Type B pancreatic cell (in vitro differentiated cells): Measurements from ENCODE around the gene KRT23. TPM values are rescaled to one million over a fixed set of nuclear protein-coding genes. Genes with fewer than 3 reads are reported as not detected.

ENCODE experiments used
- DNase-seq: peaks from one replicate; pipeline ENCODE4 v3.0.0; 2021; ENCODE audit warnings: mixed read lengths; ENCODE audit not compliant: unreplicated experiment; ENCODE audit errors: extremely low spot score
- H3K27ac Mint-ChIP-seq: 2 replicates; pipeline ENCODE4 v1.8.0; 2021; ENCODE audit warnings: mild to moderate bottlenecking, mixed read lengths
- H3K27me3 Mint-ChIP-seq: 2 replicates; pipeline ENCODE4 v1.8.0; 2021; ENCODE audit warnings: mixed read lengths
- H3K36me3 Mint-ChIP-seq: 2 replicates; pipeline ENCODE4 v1.8.0; 2021; ENCODE audit warnings: mixed read lengths
- H3K4me1 Mint-ChIP-seq: one replicate; pipeline ENCODE4 v1.8.0; 2021; ENCODE audit warnings: mixed read lengths; ENCODE audit not compliant: unreplicated experiment
- H3K4me3 Mint-ChIP-seq: 2 replicates; pipeline ENCODE4 v1.8.0; 2021; ENCODE audit warnings: mild to moderate bottlenecking, mixed read lengths
- H3K9me3 Mint-ChIP-seq: 2 replicates; pipeline ENCODE4 v1.8.0; 2021; ENCODE audit warnings: mixed read lengths
- total RNA-seq: library from RNA; stranded (reverse); gene quantifications from 2 replicates; pipeline ENCODE4 v1.2.1, GENCODE V29; 2021; ENCODE audit warnings: low replicate concordance
- TF ChIP-seq, protein P1 (sequence below): fragments of 200-600 bp; sonication (generic); conservative IDR thresholded peaks from 2 replicates; pipeline ENCODE4 v1.5.0; 2021; ENCODE audit warnings: antibody characterized with exemption, mild to moderate bottlenecking

KRT23 gene
- total RNA-seq, 1 donor from 2014 or later: 49.7 TPM

DNA sequence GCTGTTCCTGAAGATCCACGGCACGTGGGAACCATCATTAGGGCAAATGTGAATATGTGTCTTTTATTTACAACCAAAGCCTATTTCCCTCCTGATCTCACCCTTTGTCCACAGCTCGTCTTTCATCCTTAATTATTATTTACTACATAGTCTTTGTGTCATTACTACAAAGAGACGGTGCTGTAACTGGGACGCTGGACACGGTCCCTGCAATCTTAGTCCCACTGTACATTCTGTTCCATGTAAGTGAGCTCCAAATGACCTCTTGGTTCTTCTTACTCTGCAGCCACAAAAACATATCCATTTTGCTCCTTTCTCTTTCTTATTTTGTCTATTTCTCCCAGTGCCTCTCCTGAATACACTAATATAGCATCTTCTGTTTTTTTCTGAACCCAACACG lies 12.7 kb upstream of the KRT23 start:
- Mint-ChIP-seq H3K9me3 (peaks cover 8% of the 10 kb centered on the region), H3K27ac (no peak overlapping the region), H3K4me3 (no peak overlapping the region), H3K4me1 (peaks cover 53% of the 10 kb centered on the region), H3K36me3 (no peaks in the 10 kb centered on the region), H3K27me3 (no peaks in the 10 kb centered on the region)
- TF ChIP-seq, protein P1, sequence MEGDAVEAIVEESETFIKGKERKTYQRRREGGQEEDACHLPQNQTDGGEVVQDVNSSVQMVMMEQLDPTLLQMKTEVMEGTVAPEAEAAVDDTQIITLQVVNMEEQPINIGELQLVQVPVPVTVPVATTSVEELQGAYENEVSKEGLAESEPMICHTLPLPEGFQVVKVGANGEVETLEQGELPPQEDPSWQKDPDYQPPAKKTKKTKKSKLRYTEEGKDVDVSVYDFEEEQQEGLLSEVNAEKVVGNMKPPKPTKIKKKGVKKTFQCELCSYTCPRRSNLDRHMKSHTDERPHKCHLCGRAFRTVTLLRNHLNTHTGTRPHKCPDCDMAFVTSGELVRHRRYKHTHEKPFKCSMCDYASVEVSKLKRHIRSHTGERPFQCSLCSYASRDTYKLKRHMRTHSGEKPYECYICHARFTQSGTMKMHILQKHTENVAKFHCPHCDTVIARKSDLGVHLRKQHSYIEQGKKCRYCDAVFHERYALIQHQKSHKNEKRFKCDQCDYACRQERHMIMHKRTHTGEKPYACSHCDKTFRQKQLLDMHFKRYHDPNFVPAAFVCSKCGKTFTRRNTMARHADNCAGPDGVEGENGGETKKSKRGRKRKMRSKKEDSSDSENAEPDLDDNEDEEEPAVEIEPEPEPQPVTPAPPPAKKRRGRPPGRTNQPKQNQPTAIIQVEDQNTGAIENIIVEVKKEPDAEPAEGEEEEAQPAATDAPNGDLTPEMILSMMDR: no peak
- DNase-seq: no peak

GRCh38 chr17:40949418-40949817 lies 12.0 kb upstream of the KRT23 start:
- peak overlapping the region; percentile 58 for H3K4me3 Mint-ChIP-seq
- DNase-seq: no peak
- H3K27ac Mint-ChIP-seq: peak overlapping the region; percentile 48
- TF ChIP-seq, protein P1: no peak
- peaks cover 50% of the 10 kb centered on the region for H3K4me1 Mint-ChIP-seq
- peaks cover 8% of the 10 kb centered on the region for H3K9me3 Mint-ChIP-seq
- no peaks in the 10 kb centered on the region for H3K27me3 Mint-ChIP-seq
- H3K36me3 Mint-ChIP-seq: no peaks in the 10 kb centered on the region

DNA sequence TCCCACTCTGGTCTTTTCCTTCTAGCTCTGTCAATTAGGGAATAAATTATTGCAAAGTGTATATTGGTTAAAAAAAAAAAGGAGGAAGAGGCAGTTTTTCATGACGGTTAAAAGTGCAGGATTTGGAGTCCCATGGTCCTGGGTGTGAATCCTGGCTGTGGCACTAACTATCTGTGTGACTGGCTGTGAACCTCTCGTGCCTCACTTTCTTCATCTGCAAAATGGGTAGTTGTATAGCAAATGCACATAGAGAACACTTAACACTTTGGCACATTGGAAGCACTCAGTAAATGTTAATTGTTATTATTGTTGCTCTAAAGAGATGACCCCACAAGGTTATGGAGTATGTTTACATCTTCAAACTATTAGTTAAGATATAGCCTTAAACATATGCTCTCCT lies 10.5 kb upstream of the KRT23 start:
- Mint-ChIP-seq H3K9me3 (peaks cover 12% of the 10 kb centered on the region), H3K4me1 (peaks cover 43% of the 10 kb centered on the region), H3K36me3 (peaks cover 4% of the 10 kb centered on the region), H3K4me3 (no peak overlapping the region), H3K27ac (no peak overlapping the region), H3K27me3 (no peaks in the 10 kb centered on the region)
- TF ChIP-seq, protein P1: no peak
- DNase-seq: no peak

GRCh38 chr17:40945414-40945813 lies 8.0 kb upstream of the KRT23 start:
- no peak for DNase-seq
- TF ChIP-seq, protein P1: no peak
- Mint-ChIP-seq H3K27me3 (no peaks in the 10 kb centered on the region), H3K9me3 (peaks cover 5% of the 10 kb centered on the region), H3K4me1 (peaks cover 30% of the 10 kb centered on the region), H3K36me3 (peaks cover 4% of the 10 kb centered on the region), H3K4me3 (no peak overlapping the region), H3K27ac (no peak overlapping the region)

DNA sequence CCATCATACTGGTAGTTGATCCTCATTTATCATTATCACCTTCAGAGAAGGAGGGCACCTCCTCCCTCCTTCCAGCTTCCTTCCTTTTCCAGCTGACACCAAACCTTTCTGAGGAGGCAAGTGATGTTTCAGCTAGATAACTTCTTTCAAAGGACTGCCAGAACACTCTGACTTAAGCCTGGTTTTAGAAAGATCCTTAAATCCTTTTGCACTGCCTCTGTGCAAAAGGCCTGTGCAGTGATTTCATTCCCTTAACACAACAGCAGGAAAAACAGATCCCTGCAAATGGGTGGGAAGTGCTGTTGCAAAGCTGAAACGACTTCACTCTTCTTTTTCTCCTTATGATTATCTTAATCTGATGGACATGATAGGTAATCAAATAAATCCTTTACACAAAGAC lies 7.1 kb upstream of the KRT23 start:
- Mint-ChIP-seq H3K27me3 (no peaks in the 10 kb centered on the region), H3K9me3 (peaks cover 5% of the 10 kb centered on the region), H3K4me1 (peaks cover 24% of the 10 kb centered on the region), H3K36me3 (peaks cover 4% of the 10 kb centered on the region), H3K4me3 (peak overlapping the region; percentile 48), H3K27ac (peak overlapping the region; percentile 83)
- TF ChIP-seq, protein P1: no peak
- no peak for DNase-seq

DNA sequence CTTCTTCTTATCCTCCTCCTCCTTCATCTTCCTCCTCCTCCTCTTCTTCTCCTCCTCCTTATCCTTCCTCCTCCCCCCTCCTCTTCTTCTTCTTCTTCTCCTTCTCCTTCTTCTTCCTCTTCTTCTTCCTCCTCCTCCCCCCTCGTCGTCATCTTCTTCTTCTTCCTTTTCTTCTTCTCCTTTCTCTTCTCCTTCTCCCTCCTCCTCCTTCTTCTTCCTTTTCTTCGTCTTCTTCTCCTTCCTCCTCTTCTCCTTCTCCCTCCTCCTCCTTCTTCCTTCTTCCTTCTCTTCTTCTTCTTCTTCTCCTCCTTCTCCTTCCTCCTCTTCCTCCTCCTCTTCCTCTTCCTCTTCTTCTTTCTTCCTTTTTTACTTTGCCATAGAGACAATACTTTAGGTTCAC lies 5.1 kb upstream of the KRT23 start:
- peaks cover 25% of the 10 kb centered on the region for H3K4me1 Mint-ChIP-seq
- TF ChIP-seq, protein P1: no peak
- no peak for DNase-seq

More for the DNA sequence above, 5.1 kb upstream of the KRT23 start:
- Mint-ChIP-seq H3K27me3 (no peaks in the 10 kb centered on the region), H3K27ac (no peak overlapping the region), H3K9me3 (peaks cover 5% of the 10 kb centered on the region), H3K4me3 (no peak overlapping the region), H3K36me3 (peaks cover 8% of the 10 kb centered on the region)
